OCI-LY7 (cell line): ENCODE results near the gene FEZ2. TPM values are rescaled to one million over a fixed set of nuclear protein-coding genes. Genes with fewer than 3 reads are reported as not detected.

Experiments
- BruUV-seq: library from RNA; stranded (reverse); fragments of 400-500 nt; replicated peaks from 2 replicates; lab custom pipeline; 2021; lab: Mats Ljungman, UMichigan
- CTCF ChIA-PET: fragments of 300-600 bp; sonication (Branson Sonifier 250); formaldehyde crosslinking; loops from one replicate; lab custom pipeline; 2022; ENCODE audit warnings: antibody characterized with exemption; ENCODE audit not compliant: unreplicated experiment; lab: Charles Lee
- POLR2A ChIA-PET: fragments of 300-600 bp; sonication (Branson Sonifier 250); formaldehyde crosslinking; loops from one replicate; lab custom pipeline; 2022; ENCODE audit warnings: antibody characterized with exemption; lab: Charles Lee
- DNase-seq: peaks from one replicate; pipeline ENCODE4 v3.0.0-alpha.2; 2015; ENCODE audit warnings: low spot score
- H2AFZ ChIP-seq: fragments of 200-600 bp; sonication (generic), shearing (Covaris generic); 2 replicates; pipeline ENCODE4 v1.6.1; 2014; ENCODE audit warnings: mild to moderate bottlenecking, antibody characterized with exemption, low read length, moderate library complexity
- H3K27ac ChIP-seq: fragments of 200-600 bp; sonication (generic); 2 replicates; pipeline ENCODE4 v1.5.1; 2014; ENCODE audit warnings: mixed run types, low read depth, mild to moderate bottlenecking, moderate library complexity, low read length, inconsistent platforms; ENCODE audit not compliant: poor library complexity, severe bottlenecking
- H3K36me3 ChIP-seq: fragments of 200-600 bp; sonication (generic); 2 replicates; pipeline ENCODE4 v1.6.1; 2014; ENCODE audit warnings: mild to moderate bottlenecking, antibody characterized with exemption, low read length, moderate library complexity, mixed read lengths; ENCODE audit not compliant: insufficient read depth
- H3K4me1 ChIP-seq: fragments of 200-600 bp; sonication (generic); 2 replicates; pipeline ENCODE4 v1.5.1; 2014; ENCODE audit warnings: mild to moderate bottlenecking, low read length; ENCODE audit not compliant: insufficient read depth, poor library complexity, severe bottlenecking
- H3K4me2 ChIP-seq: fragments of 200-600 bp; sonication (generic); 2 replicates; pipeline ENCODE4 v1.6.1; 2014; ENCODE audit warnings: mild to moderate bottlenecking, low read length
- H3K4me3 ChIP-seq: fragments of 200-600 bp; sonication (generic); 2 replicates; pipeline ENCODE4 v1.5.1; 2014; ENCODE audit warnings: mild to moderate bottlenecking, low read depth, low read length; ENCODE audit not compliant: poor library complexity, severe bottlenecking
- H3K79me2 ChIP-seq: fragments of 200-600 bp; sonication (generic); 2 replicates; pipeline ENCODE4 v1.6.1; 2016; ENCODE audit warnings: low read depth, mild to moderate bottlenecking, low read length, moderate library complexity, mixed read lengths; ENCODE audit not compliant: insufficient read depth
- H3K9me2 ChIP-seq: fragments of 200-600 bp; sonication (generic); 2 replicates; pipeline ENCODE4 v1.6.1; 2016; ENCODE audit warnings: mild to moderate bottlenecking, low read length, mixed read lengths; ENCODE audit not compliant: insufficient read depth
- H3K9me3 ChIP-seq: fragments of 200-600 bp; sonication (generic); 2 replicates; pipeline ENCODE4 v1.6.1; 2014; ENCODE audit warnings: mild to moderate bottlenecking, mixed run types, low read length, mixed read lengths
- H4K20me1 ChIP-seq: fragments of 200-600 bp; sonication (generic); 2 replicates; pipeline ENCODE4 v1.6.1; 2014; ENCODE audit warnings: mild to moderate bottlenecking, antibody characterized with exemption, low read length, moderate library complexity, mixed read lengths; ENCODE audit not compliant: insufficient read depth
- EZH2phosphoT487 ChIP-seq: fragments of 200-600 bp; sonication (generic); IDR thresholded peaks from 2 replicates; pipeline ENCODE4 v1.6.1; 2018; ENCODE audit warnings: low read depth, borderline replicate concordance, mild to moderate bottlenecking, mixed run types, antibody characterized with exemption, low read length, moderate library complexity, mixed read lengths
- intact Hi-C: fragments of 100-400 bp; cut with micrococcal nuclease; formaldehyde crosslinking; loops from one replicate; pipeline ENCODE4 v1.10.0; 2022; ENCODE audit not compliant: unreplicated experiment
- total RNA-seq, 2 experiments: library from RNA; depleted of rRNA in 1 of 2; stranded (reverse); fragments of >200 nt in 1 of 2; shearing (Covaris generic) in 1 of 2; gene quantifications; 2 replicates each; pipeline ENCODE4 v1.2.3, GENCODE V29; 2014 to 2022
- TF ChIP-seq, protein P1 (sequence below): fragments of 200-600 bp; sonication (generic); conservative IDR thresholded peaks from 2 replicates; pipeline ENCODE4 v1.5.1; 2014; ENCODE audit warnings: mild to moderate bottlenecking, antibody characterized with exemption, low read length, moderate library complexity, mixed read lengths

The FEZ2 gene
- total RNA-seq, 2 experiments from 2014 or later, result 17.1 to 23.2 TPM

DNA sequence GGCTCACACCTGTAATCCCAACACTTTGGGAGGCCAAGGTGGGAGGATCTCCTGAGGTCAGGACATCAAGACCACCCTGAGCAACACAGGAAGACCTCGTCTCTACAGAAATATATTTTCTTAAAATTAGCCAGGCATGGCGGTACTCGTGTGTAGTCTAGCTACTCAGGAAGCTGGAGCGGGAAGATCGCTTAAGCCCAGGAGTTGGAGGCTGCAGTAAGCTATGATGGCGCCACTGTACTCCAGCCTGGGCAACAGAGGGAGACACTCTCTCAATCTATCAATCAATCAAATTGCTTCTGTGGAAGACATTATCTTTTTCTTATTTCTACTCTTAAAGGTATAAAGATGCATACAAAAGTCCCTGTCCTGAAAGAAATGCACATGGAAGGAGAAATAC, 11.3 kb downstream of the FEZ2 start:
- H3K9me2 ChIP-seq, result no peaks in the 10 kb centered on the region
- H3K4me3 ChIP-seq, result no peak overlapping the region
- no peaks in the 10 kb centered on the region for H3K4me1 ChIP-seq
- ChIA-PET POLR2A (interaction anchor here (0.5 to 1.7 kb wide), 6 partner anchors 9 to 511 kb away, joined by 3 to 6 read pairs (median 4); no protein-coding TSS in a partner anchor), CTCF (no interaction called here)
- no peak for DNase-seq
- no peak overlapping the region for H3K4me2 ChIP-seq
- no peaks in the 10 kb centered on the region for H4K20me1 ChIP-seq
- intact Hi-C loops, result no loop called here
- H3K9me3 ChIP-seq, result no peaks in the 10 kb centered on the region
- peaks cover 74% of the 10 kb centered on the region for H3K36me3 ChIP-seq
- H3K79me2 ChIP-seq, result no peaks in the 10 kb centered on the region
- BruUV-seq, result no TSS peak
- TF ChIP-seq EZH2phosphoT487, result no peak
- TF ChIP-seq, protein P1, sequence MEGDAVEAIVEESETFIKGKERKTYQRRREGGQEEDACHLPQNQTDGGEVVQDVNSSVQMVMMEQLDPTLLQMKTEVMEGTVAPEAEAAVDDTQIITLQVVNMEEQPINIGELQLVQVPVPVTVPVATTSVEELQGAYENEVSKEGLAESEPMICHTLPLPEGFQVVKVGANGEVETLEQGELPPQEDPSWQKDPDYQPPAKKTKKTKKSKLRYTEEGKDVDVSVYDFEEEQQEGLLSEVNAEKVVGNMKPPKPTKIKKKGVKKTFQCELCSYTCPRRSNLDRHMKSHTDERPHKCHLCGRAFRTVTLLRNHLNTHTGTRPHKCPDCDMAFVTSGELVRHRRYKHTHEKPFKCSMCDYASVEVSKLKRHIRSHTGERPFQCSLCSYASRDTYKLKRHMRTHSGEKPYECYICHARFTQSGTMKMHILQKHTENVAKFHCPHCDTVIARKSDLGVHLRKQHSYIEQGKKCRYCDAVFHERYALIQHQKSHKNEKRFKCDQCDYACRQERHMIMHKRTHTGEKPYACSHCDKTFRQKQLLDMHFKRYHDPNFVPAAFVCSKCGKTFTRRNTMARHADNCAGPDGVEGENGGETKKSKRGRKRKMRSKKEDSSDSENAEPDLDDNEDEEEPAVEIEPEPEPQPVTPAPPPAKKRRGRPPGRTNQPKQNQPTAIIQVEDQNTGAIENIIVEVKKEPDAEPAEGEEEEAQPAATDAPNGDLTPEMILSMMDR, result no peak
- no peak overlapping the region for H3K27ac ChIP-seq
- no peak overlapping the region for H2AFZ ChIP-seq

DNA sequence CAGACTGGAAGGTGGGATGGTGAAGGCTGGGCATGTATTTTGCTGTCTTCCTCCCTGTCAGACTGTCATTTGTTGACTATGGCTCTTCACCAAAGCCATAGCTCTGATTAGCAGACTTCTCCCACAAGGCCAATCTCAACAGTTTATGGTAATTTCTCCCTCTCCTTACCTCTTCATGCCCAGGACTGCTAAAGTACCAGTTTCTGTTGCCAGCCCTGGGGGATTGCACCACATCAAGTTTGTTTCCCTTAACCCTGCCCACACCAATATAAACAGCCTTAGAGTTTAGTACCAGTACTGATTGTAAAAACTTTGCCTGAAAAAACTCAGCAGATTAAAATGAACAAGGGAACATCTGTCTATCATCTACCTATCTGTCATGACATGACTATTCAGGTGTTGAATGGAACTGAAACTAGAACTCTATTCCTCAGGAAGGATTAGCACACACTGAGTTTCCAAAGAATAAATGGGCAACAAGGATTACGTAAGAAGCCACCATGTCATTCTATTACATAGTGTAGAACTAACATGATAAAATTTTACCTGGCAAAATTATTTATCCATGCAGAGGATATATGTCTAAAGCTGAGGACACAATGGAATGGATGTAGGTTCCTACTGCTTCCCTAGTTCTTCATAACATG, 13.7 kb downstream of the FEZ2 start:
- POLR2A ChIA-PET, result interaction anchor here (0.8 kb wide), 1 partner anchor 187 kb away, joined by 4 read pairs; no protein-coding TSS in a partner anchor
- intact Hi-C loops, result no loop called here

More for the DNA sequence above, 13.7 kb downstream of the FEZ2 start:
- peaks cover 82% of the 10 kb centered on the region for H3K36me3 ChIP-seq
- H3K9me3 ChIP-seq, result no peaks in the 10 kb centered on the region
- no peak overlapping the region for H3K4me3 ChIP-seq
- no peaks in the 10 kb centered on the region for H4K20me1 ChIP-seq
- CTCF ChIA-PET, result no interaction called here
- no peaks in the 10 kb centered on the region for H3K9me2 ChIP-seq
- no peaks in the 10 kb centered on the region for H3K4me1 ChIP-seq
- no peak overlapping the region for H3K4me2 ChIP-seq
- H3K79me2 ChIP-seq, result no peaks in the 10 kb centered on the region
- TF ChIP-seq EZH2phosphoT487, result no peak
- TF ChIP-seq, protein P1, result no peak
- DNase-seq, result no peak
- no peak overlapping the region for H3K27ac ChIP-seq
- H2AFZ ChIP-seq, result no peak overlapping the region
- no TSS peak for BruUV-seq
